Activated T-cell treated with anti-CD3 and anti-CD28 coated beads for 48 hours (primary cell): ENCODE results near the gene NGFR.
"Not testable (repeated sequence)": the region's sequence is repeated elsewhere in the genome, so short reads cannot be mapped to it uniquely, and the experiment has no call there.

Experiments used
- DNase-seq: peaks from one replicate; pipeline ENCODE4 v3.0.0-alpha.2; 2020; ENCODE audit warnings: low read depth

NGFR gene

DNA sequence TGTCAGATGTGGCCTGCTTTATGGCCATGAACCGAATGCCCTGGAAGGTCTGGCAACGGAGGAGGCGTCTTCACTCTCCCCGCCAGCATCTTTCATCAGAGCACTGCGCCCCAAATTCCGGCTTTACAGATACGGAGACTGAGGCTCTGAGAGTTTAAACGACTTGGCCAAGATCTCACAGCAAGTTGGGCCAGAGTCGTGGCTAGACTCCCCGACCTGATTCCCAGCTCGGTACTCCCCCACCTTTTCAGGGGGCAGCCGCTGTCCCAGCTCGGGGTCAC is 1.7 kb downstream of the NGFR start:
- DNase-seq, result no peak

DNA sequence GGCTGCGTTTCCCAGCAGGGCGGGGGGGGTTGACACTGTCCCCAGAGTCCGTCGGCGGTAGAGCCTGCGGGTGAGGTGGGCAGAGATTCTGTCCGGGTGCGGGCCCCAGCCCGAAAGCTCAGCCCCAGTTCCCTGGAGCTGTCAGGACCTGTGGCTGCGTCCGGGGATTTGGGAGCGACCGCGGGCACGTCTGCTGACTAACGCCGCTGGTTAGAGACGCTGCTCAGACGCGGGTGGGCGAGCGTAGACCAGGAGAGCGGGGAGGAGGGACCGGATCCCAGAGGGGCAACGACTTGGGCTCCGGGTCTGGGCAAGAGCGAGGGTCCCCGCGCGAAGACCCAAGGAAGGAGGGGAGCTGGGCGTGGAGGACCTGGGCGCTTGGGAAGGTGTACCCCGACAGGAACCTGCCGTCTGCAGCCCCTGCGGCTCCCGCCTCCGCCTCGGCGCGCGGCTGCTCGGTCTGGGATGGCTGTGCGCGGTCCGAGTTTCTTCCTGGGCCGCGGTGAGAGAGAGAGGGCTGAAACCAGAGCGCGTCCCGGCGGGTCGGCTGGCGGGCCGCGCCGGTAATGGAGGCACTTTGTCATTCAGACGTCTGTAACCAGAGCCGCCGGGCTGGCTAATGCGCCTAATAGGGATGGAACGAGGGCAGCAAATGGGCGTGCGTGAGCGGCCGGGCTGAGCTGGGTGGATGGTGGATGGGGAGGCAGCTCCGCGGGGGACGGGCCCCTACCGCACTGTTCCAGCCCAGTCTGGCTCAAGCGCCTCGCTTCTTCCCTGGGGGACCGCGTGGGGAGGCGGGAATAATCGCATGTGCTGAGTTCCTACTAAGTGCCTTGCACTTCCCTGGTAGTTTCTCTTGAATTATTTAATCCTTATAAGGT is 2.3 kb downstream of the NGFR start:
- no peak for DNase-seq

DNA sequence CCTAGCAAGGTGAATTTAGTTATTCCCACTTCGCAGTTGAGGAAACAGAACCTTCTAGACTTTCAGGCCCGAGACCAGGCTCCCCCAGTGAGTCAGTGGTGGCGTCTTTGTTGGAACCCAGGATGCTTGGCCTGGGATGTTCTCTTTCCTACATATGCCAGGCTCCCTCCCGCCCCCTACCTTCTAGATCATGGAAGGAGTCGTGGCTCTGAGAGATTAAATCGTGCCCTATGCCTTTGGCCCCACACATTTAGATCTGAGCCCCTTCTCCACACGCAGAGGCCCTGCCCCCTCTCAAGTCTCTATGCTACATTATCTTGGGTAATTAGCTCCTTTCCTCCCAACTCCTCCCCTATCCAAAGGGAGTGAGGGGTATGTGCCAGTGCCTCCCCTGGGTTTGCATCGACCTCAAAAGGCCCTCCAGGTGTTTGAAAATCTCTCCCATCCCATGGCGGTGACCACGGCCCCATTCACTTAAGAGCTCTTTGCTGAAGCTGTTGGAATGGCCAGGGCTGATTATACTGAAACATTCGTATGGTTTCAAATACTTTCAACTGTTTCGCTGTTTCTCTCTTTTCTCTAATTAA is 3.0 kb downstream of the NGFR start:
- no peak for DNase-seq

DNA sequence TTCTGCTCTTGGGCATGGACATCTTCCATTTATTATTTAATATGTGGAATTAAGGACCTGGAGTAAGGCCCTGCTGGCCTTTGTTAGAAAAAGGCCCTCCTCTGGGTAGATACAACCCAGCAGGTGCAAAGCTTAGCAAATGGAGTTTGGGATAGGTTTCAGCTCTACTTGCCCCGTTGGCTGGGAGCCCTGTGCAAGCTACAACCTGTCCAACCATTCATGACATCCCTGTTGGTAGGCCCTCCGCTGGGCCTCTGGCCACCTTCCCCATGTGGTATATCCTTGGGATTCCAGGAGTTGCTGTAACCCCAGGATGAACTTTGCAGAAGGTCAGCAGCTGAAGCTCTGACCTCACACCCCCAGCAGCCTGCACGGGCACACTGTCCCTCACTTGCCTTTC is 6.4 kb downstream of the NGFR start:
- no peak for DNase-seq

GRCh38 chr17:49502254-49502653 is 7.2 kb downstream of the NGFR start:
- DNase-seq, result no peak

DNA sequence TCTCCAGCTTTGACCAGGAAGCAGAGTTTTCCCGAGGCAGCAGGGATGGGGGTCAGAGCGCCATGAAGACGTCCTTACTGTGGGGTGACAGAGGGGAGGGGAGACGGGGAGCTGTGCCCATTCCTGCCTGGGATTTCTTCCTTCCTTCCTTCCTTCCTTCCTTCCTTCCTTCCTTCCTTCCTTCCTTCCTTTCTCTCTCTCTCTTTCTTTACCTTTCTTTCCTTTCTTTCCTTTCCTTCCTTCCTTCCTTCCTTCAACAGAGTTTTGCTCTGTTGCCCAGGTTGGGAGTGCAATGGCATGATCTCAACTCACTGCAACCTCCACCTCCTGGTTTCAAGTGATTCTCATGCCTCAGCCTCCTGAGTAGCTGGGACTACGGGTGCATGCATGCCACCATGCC is 7.6 kb downstream of the NGFR start:
- DNase-seq, result not testable (repeated sequence)

DNA sequence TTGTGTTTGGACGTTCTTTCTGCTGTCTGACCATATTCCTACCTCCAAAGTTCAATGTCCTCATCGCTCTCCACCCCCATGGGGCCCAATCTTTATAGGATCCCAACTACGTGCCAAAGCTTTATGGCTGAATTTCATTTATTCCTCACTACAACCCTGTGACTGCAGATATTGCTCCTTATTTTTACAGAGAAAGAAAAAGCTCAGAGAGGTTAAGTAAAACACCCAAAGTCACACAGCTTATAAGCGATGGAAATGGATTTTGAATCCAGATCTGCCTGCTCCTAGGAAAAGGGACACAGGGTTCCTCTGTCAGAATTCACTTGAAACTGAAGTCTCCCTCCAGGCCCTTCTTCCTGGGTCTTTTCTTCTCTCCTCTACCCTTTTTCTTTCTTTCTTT is 9.3 kb downstream of the NGFR start:
- DNase-seq, result no peak

GRCh38 chr17:49505854-49506253 is 10.8 kb downstream of the NGFR start:
- DNase-seq, result no peak

DNA sequence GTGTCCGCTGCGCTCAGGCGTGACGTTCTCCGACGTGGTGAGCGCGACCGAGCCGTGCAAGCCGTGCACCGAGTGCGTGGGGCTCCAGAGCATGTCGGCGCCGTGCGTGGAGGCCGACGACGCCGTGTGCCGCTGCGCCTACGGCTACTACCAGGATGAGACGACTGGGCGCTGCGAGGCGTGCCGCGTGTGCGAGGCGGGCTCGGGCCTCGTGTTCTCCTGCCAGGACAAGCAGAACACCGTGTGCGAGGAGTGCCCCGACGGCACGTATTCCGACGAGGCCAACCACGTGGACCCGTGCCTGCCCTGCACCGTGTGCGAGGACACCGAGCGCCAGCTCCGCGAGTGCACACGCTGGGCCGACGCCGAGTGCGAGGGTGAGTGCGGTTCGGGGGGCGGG is 11.2 kb downstream of the NGFR start:
- DNase-seq, result no peak

GRCh38 chr17:49508061-49508865 is 13.2 kb downstream of the NGFR start:
- no peak for DNase-seq

DNA sequence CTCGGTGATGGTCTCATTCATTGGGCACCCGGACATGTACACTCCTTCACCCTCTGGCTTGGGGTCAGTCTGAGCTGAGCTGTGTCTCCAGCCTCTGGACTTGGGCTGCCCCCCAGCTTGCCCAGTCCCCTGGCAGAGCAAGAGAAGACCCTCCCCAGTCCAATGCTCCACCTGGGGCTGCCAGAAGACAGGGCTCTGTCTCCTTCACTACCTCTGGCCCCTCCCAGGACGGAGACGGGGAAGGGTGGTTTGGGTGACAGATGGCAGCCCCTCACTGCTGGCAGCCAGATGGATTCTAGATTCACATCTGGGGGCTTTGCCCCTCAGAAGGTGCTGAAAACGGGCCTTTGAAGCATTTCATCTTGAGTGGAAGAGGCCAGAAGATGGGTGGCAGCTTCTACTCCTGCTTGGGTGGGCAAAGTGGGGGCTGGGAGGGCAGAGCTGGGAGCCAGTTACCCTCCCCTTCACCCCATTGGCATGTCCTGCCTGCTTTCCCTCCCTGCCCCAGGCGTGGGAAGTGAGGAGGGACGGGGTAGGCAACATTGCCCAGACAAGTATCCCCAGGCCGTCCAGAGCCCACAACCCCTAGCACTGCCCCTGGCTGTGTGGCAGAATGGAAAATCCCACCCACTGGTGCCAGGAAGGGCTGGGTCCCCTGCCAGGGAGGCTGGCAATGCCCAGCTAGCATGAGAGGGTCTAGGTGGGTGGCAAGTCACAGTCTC is 13.9 kb downstream of the NGFR start:
- no peak for DNase-seq

DNA sequence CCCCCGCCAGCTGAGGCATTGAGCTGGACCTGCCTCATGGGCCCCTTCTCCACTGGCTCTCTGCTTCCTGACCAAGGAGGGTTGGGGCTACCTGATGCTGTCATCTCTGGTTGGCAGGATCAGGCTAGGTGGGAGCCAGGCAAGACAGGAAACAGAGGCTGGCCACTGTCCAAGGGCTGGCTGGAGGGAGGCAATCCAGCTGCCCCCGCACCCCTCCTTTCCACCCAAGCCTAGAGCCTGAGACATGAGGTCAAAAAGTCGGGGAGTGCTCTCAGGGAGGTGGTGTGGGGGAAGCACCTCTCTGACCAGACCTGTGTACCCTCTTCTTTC is 14.5 kb downstream of the NGFR start:
- no peak for DNase-seq

DNA sequence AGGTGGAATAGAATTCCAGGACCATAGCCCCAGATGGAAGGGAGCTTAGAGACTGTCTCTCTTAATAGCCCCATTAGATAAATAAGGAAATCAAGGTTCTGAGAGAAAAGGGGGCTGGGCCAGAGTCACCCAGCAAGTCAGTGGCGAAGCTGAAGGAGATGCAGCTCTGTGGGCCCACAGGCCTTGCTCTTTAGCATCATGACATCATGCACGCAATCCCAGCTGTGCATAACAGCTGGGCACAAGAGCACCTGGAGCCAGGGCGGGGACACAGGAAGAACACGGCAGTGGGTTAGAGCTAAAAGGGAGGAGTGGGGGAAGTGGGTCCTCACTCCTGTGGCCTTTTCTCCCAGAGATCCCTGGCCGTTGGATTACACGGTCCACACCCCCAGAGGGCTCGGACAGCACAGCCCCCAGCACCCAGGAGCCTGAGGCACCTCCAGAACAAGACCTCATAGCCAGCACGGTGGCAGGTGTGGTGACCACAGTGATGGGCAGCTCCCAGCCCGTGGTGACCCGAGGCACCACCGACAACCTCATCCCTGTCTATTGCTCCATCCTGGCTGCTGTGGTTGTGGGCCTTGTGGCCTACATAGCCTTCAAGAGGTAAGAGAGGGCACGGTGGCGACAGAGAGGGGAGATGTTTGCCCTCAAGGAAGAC is 15.1 kb downstream of the NGFR start:
- DNase-seq, result no peak

DNA sequence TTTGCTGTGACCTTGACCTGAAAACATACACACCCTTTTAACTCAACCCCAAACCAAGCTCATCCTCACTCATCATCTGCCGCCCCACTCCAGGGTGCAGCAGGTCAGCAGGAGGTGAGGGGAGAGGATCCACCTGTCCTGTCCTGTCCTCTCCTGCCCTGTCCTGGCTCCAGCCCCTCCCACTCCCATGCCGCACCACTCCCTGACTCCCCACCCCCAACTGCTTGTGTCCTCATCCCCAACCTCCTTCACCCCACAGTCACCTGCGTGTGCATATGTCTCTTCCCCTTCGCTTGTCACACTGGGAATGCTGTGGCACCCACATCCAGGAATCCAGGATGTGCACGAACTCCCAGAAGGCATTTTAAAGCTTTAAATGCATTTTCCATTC is 15.6 kb downstream of the NGFR start:
- DNase-seq, result no peak

DNA sequence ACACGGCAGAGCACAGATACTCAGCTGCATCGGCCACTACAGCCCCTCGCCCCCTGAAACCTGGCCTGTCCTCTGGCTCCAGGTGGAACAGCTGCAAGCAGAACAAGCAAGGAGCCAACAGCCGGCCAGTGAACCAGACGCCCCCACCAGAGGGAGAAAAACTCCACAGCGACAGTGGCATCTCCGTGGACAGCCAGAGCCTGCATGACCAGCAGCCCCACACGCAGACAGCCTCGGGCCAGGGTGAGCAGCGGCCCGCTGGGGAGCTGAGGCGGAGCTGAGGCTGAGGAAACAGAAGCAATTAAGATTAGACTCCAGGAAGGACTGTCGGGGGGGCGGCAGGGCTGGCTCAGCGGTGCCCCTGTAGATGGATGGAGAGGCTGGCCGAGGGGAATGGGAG is 16.7 kb downstream of the NGFR start:
- DNase-seq, result no peak

DNA sequence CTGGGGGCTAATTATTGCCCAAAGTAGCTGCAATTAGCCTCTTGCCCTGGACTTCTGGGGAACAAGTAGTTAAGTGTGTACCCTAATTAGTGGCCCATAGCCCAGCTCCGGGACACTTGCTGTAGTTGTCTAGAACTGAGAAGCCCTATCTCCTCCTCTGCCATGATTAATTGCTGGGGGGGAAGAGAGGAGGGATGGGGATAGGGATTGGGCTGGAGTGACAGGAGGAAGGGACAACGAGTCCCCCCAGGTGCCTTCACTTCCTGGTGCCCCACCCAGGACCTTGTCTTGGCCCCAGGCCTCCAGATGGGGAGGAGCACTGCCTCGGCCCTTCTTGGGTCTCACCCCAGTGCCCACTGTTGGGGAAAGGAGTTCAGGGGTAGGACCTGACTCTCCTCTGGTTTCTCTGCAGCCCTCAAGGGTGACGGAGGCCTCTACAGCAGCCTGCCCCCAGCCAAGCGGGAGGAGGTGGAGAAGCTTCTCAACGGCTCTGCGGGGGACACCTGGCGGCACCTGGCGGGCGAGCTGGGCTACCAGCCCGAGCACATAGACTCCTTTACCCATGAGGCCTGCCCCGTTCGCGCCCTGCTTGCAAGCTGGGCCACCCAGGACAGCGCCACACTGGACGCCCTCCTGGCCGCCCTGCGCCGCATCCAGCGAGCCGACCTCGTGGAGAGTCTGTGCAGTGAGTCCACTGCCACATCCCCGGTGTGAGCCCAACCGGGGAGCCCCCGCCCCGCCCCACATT is 17.4 kb downstream of the NGFR start:
- no peak for DNase-seq

DNA sequence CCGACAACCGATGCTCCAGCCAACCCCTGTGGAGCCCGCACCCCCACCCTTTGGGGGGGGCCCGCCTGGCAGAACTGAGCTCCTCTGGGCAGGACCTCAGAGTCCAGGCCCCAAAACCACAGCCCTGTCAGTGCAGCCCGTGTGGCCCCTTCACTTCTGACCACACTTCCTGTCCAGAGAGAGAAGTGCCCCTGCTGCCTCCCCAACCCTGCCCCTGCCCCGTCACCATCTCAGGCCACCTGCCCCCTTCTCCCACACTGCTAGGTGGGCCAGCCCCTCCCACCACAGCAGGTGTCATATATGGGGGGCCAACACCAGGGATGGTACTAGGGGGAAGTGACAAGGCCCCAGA is 17.9 kb downstream of the NGFR start:
- no peak for DNase-seq

- DNase-seq, result no peak
These were observed 18.5 kb downstream of the NGFR start for GRCh38 chr17:49513641-49514040.

DNA sequence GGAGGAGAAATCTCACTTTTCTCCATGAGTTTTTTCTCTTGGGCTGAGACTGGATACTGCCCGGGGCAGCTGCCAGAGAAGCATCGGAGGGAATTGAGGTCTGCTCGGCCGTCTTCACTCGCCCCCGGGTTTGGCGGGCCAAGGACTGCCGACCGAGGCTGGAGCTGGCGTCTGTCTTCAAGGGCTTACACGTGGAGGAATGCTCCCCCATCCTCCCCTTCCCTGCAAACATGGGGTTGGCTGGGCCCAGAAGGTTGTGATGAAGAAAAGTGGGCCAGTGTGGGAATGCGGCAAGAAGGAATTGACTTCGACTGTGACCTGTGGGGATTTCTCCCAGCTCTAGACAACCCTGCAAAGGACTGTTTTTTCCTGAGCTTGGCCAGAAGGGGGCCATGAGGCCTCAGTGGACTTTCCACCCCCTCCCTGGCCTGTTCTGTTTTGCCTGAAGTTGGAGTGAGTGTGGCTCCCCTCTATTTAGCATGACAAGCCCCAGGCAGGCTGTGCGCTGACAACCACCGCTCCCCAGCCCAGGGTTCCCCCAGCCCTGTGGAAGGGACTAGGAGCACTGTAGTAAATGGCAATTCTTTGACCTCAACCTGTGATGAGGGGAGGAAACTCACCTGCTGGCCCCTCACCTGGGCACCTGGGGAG is 19.1 kb downstream of the NGFR start:
- DNase-seq, result no peak

DNA sequence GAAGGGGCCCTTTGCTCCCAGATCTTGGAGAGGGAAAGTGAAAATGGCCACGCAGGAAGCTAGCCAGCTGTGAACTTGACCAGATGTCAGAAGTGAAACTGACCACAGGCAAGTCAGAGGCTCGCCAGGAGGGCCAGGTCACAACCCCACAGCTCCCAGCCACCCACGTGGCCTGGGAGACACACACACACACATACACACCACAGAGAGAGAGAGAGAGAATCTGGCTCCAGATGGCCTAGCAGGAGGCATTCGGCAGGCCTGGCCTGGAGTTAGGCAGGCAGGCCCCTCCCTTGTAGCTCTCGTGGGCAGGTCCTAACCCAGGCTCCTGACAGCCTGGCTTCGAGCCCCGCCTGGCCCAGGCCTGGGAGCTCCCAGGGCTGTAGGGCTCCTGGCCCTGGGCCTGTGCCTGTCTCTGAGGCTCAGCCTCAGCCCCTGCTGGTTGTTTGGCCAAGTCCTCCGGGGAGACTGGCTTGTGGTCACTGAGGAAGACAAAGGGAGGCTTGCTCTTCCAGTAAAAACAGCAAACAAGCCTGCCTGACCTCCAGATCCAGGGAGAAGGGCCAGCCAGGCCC is 20.2 kb downstream of the NGFR start:
- no peak for DNase-seq

DNA sequence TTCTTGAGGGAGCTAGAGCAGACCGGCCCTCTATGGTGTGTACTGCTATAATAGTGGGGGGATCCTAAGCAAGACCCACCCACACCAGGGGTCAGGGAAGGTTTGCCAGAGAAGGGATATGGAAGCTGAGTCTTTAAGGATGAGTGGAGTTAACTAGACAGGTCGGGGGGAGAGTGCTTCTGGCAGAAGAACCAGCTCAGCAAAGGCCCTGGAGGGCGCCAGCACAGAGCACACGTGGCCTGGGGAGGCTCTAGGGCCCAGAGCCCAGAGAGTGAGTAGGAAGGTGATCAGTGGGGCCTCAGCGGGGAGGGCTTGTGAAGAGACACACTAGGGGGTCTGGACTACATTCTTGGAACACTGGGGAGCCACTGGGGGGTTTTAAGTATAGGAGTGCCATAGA is 21.1 kb downstream of the NGFR start:
- DNase-seq, result no peak
